Motor neuron (in vitro differentiated cells): Measurements from ENCODE around the gene SEPTIN5. TPM values are rescaled to one million over a fixed set of nuclear protein-coding genes. Genes with fewer than 3 reads are reported as not detected.
A peak's percentile ranks its signal among the peaks of the same experiment; 100 is the strongest.

Experiments used
- ATAC-seq, 8 experiments: fragments of 200-7000 bp; cut with Tn5 transposase; replicated peaks in 6 of 8; 2 replicates each; pipeline ENCODE4 v1.8.0; 2021; ENCODE audit warnings: mild to moderate bottlenecking in 8 of 8, moderate library complexity in 8 of 8
- H3K27ac ChIP-seq, 2 donors: fragments of 250-450 bp; sonication (Bioruptor Pico); 2 replicates each; pipeline ENCODE4 v1.9.0; 2021; ENCODE audit warnings: antibody characterized with exemption in 2 of 2, mild to moderate bottlenecking in 2 of 2, moderate library complexity in 1 of 2
- H3K4me1 ChIP-seq, 2 donors: fragments of 250-450 bp; sonication (Bioruptor Pico); replicated peaks in 1 of 2; 2 replicates each; pipeline ENCODE4 v1.6.1; 2021; ENCODE audit warnings: antibody characterized with exemption in 2 of 2, mild to moderate bottlenecking in 2 of 2, moderate library complexity in 1 of 2
- H3K4me3 ChIP-seq, 5 donors: fragments of 250-450 bp; sonication (Bioruptor Pico); 2 replicates each; pipeline ENCODE4 v1.9.0; 2021; ENCODE audit warnings: antibody characterized with exemption in 5 of 5, mild to moderate bottlenecking in 5 of 5, moderate library complexity in 4 of 5
- WGBS, 10 experiments: fragments of 450-650 bp; shearing (Covaris generic); methylation state at CpG; one replicate each; pipeline ENCODE4 v1.0.0; 2022; 5-methylcytosine and 5-hydroxymethylcytosine counted together
- in situ Hi-C, 9 experiments: fragments of 400-800 bp; cut with MboI; loops; one replicate each; pipeline ENCODE4 v1.15.0; 2021; ENCODE audit warnings: low sequenced_read_pairs in 9 of 9, low pct_unique_long_range_greater_than_20kb in 2 of 9; ENCODE audit not compliant: unreplicated experiment in 9 of 9
- total RNA-seq, 8 experiments: library from RNA; unstranded; fragments of 300-600 nt; gene quantifications; 2 replicates each; pipeline versions ENCODE4 v1.2.3 to v1.2.4, GENCODE V29; 2022

Gene SEPTIN5
- total RNA-seq, 8 experiments from 2014 or later = 10.4 to 70.3 (median 46.3) TPM

- in situ Hi-C loops = loop anchor here in 1 of 9 experiments (25.0 kb wide), 1 partner anchor 208 kb away; no protein-coding TSS in a partner anchor
- H3K27ac ChIP-seq = no peak overlapping the region
- no peak overlapping the region for H3K4me3 ChIP-seq
- no peak for ATAC-seq
- H3K4me1 ChIP-seq = peaks cover 0 to 5% of the 10 kb centered on the region in 2 donors
- 25% methylated on average over 2 of the region's 9 CpGs; no CpG with 5 or more reads in 9 of the 10 experiments for WGBS, 10 experiments
These were observed 10.4 kb upstream of the SEPTIN5 start for GRCh38 chr22:19703869-19704268.

DNA sequence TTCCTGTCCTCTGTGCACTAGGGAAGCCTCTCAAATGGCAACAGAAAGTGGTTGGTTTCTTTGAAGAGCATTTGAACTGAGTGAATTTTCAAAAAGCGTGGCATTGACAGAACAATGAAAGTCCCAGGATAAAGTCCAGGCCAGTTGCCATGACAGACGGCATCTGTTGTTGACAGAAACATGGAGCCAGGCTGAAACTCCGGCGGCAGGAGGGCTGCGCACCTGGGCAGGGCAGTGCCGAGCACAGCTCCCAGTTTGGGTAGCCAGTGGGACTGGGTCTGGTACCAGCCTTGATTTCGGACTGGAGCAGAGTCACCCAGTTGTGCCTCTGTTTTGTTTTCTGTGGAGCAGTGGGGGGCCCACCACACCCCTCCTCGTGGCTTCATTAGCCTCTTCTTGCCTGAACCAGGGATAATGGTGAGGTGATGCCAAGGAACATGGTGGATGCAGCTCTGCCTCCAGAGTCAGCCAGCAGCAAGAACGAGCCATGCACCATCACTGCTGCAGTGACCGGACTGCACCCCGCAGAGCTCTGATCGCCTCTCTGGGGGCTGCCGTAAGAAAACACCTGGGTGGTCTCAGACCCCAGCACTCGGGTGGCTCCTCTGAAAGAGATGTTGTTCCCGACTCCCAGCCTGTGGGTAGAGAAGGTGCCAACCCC is 9.8 kb upstream of the SEPTIN5 start:
- in situ Hi-C loops = loop anchor here in 1 of 9 experiments (25.0 kb wide), 1 partner anchor 208 kb away; no protein-coding TSS in a partner anchor
- ATAC-seq = no peak
- Histone ChIP-seq H3K4me3 (no peak overlapping the region), H3K27ac (no peak overlapping the region), H3K4me1 (peaks cover 3 to 5% of the 10 kb centered on the region in 2 donors)
- 8 to 93% (median 73%) methylated on average over 2 to 9 of the region's 15 CpGs; no CpG with 5 or more reads in 3 of the 10 experiments for WGBS, 10 experiments

- in situ Hi-C loops = loop anchor here in 1 of 9 experiments (25.0 kb wide), 1 partner anchor 207 kb away; no protein-coding TSS in a partner anchor
- peak in 3 of 8 experiments; percentile 12 to 22 (median 20) for ATAC-seq
- Histone ChIP-seq H3K4me3 (no peak overlapping the region), H3K27ac (peak overlapping the region in 1 of 2 donors; percentile 23), H3K4me1 (peaks cover 3 to 5% of the 10 kb centered on the region in 2 donors)
- WGBS, 10 experiments = 10 to 80% (median 17%) methylated on average over 1 to 4 of the region's 14 CpGs; no CpG with 5 or more reads in 5 of the 10 experiments
These were observed 8.9 kb upstream of the SEPTIN5 start for GRCh38 chr22:19705181-19705934.

DNA sequence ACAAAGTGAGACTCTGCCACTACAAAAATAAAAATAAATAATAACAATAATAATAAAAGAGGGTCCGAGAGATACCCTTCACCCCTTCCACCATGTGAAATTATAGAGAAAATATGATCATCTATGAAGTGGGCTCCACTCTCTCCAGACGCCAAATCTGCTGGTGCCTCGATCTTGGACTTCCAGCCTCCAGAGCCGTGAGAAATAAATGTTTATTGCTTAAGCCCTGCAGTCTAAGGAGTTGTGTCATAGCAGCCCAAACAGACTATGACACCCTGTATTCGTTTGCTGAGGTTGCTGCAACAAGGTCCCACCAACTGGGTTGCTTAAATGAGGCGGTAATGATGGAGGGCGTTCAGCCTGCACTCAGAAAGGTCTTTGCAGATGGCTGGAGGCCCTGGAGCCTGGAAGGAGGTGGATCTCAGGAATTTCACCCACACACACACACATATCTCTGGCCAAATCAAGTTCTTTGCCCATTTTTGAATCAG is 7.6 kb upstream of the SEPTIN5 start:
- peaks cover 3 to 5% of the 10 kb centered on the region in 2 donors for H3K4me1 ChIP-seq
- in situ Hi-C loops = loop anchor here in 1 of 9 experiments (25.0 kb wide), 1 partner anchor 206 kb away; no protein-coding TSS in a partner anchor
- 20 to 100% (median 81%) methylated on average over 1 to 5 of the region's 7 CpGs for WGBS, 10 experiments
- no peak overlapping the region for H3K27ac ChIP-seq
- no peak overlapping the region for H3K4me3 ChIP-seq
- no peak for ATAC-seq

GRCh38 chr22:19707347-19708290 is 6.7 kb upstream of the SEPTIN5 start:
- in situ Hi-C loops = loop anchor here in 1 of 9 experiments (25.0 kb wide), 1 partner anchor 205 kb away; no protein-coding TSS in a partner anchor
- Histone ChIP-seq H3K4me1 (peaks cover 3 to 5% of the 10 kb centered on the region in 2 donors), H3K4me3 (no peak overlapping the region), H3K27ac (peak overlapping the region in 1 of 2 donors; percentile 16)
- 17 to 100% (median 90%) methylated on average over 1 to 4 of the region's 24 CpGs; no CpG with 5 or more reads in 5 of the 10 experiments for WGBS, 10 experiments
- no peak for ATAC-seq

- no peak overlapping the region for H3K4me3 ChIP-seq
- whole genome bisulfite sequencing, 10 experiments = 33 to 81% (median 60%) methylated on average over 1 to 6 of the region's 20 CpGs; no CpG with 5 or more reads in 4 of the 10 experiments
- H3K4me1 ChIP-seq = peaks cover 3 to 5% of the 10 kb centered on the region in 2 donors
- in situ Hi-C loops = loop anchor here in 1 of 9 experiments (25.0 kb wide), 1 partner anchor 204 kb away; no protein-coding TSS in a partner anchor
- no peak overlapping the region for H3K27ac ChIP-seq
- peak in 2 of 8 experiments; percentile 3 to 39 for ATAC-seq
These were observed 5.8 kb upstream of the SEPTIN5 start for GRCh38 chr22:19708321-19709011.

GRCh38 chr22:19709063-19709769 is 5.1 kb upstream of the SEPTIN5 start:
- H3K4me3 ChIP-seq = no peak overlapping the region
- H3K27ac ChIP-seq = no peak overlapping the region
- H3K4me1 ChIP-seq = peaks cover 3 to 4% of the 10 kb centered on the region in 2 donors
- in situ Hi-C loops = loop anchor here in 1 of 9 experiments (25.0 kb wide), 1 partner anchor 203 kb away; no protein-coding TSS in a partner anchor
- ATAC-seq = peak in 6 of 8 experiments; percentile 18 to 61 (median 43)
- 7 to 70% (median 60%) methylated on average over 2 to 7 of the region's 19 CpGs; no CpG with 5 or more reads in 3 of the 10 experiments for WGBS, 10 experiments

DNA sequence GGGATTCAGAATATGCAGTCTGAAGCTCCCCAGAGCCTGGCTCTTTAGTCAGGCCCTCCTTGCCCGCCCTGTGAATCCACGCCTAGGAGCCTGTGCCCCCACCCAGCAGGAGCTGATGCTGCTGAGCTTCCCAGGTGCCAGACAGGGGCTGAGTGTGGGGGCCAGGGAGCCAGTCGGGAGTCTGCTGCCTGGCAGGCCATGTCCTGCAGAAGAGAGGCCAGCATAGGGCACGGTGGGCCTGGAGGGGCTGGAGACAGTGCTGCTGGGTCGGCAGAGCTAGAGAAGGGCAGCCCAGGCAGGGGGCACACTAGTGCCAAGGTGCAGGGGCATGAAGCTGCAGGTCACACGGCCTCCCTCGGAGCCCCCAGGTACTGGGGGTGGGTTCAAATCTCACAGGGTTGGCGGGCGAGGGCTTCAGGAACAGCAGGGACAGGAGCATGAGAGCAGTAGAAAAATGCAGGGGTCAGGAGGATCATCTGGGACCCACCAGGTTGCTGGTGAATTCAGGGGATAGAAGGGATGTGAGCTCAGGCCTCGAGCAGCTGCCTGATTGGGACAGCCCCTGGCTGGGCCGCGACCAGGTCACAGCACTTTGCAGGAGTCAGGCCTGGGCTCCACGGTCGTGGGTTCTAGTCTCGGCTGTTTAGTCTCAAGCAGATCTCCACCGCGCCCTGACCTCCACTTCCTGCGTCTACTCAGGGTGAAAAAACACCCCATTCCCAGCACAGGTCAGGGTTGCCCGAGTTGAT is 4.1 kb upstream of the SEPTIN5 start:
- Histone ChIP-seq H3K4me3 (no peak overlapping the region), H3K4me1 (peaks cover 2 to 4% of the 10 kb centered on the region in 2 donors), H3K27ac (no peak overlapping the region)
- no peak for ATAC-seq
- 20 to 100% (median 69%) methylated on average over 1 to 8 of the region's 19 CpGs; no CpG with 5 or more reads in 6 of the 10 experiments for WGBS, 10 experiments
- in situ Hi-C loops = loop anchor here in 1 of 9 experiments (25.0 kb wide), 1 partner anchor 202 kb away; no protein-coding TSS in a partner anchor

GRCh38 chr22:19710769-19711106 is 3.6 kb upstream of the SEPTIN5 start:
- no peak overlapping the region for H3K4me3 ChIP-seq
- WGBS, 10 experiments = 60 to 100% (median 93%) methylated on average over 1 to 6 of the region's 6 CpGs; no CpG with 5 or more reads in 2 of the 10 experiments
- no peak for ATAC-seq
- in situ Hi-C loops = loop anchor here in 1 of 9 experiments (25.0 kb wide), 1 partner anchor 202 kb away; no protein-coding TSS in a partner anchor
- H3K4me1 ChIP-seq = peaks cover 3 to 9% of the 10 kb centered on the region in 2 donors
- H3K27ac ChIP-seq = no peak overlapping the region

GRCh38 chr22:19713245-19713644 is 1.1 kb upstream of the SEPTIN5 start:
- in situ Hi-C loops = loop anchor here in 1 of 9 experiments (25.0 kb wide), 1 partner anchor 199 kb away; no protein-coding TSS in a partner anchor
- 73 to 100% (median 95%) methylated on average over 1 to 6 of the region's 13 CpGs; no CpG with 5 or more reads in 4 of the 10 experiments for WGBS, 10 experiments
- Histone ChIP-seq H3K27ac (no peak overlapping the region), H3K4me3 (no peak overlapping the region), H3K4me1 (peaks cover 11 to 21% of the 10 kb centered on the region in 2 donors)
- no peak for ATAC-seq
